GM23338 (cell line): Measurements from ENCODE around the gene ZNRF1. TPM values are rescaled to one million over a fixed set of nuclear protein-coding genes. Genes with fewer than 3 reads are reported as not detected.

Experiments used
- ATAC-seq: fragments of 200-7000 bp; cut with Tn5 transposase; 3 replicates; pipeline ENCODE4 v1.9.1; 2020
- DNase-seq: peaks from one replicate; pipeline ENCODE4 v3.0.0-alpha.2; 2015; ENCODE audit warnings: low spot score
- H2AFZ ChIP-seq: fragments of 200-600 bp; sonication (generic); 2 replicates; pipeline ENCODE4 v1.8.0; 2016; ENCODE audit warnings: antibody characterized with exemption, mild to moderate bottlenecking, moderate library complexity
- H3F3A ChIP-seq: fragments of 200-600 bp; sonication (generic); replicated peaks from 2 replicates; pipeline ENCODE4 v1.8.0; 2017; ENCODE audit warnings: antibody characterized with exemption, mixed run types, low read depth
- H3K27ac ChIP-seq: fragments of 200-600 bp; sonication (generic); 2 replicates; pipeline ENCODE4 v1.6.1; 2016; ENCODE audit warnings: low read depth
- H3K27me3 ChIP-seq: fragments of 200-600 bp; sonication (generic); 2 replicates; pipeline ENCODE4 v1.8.0; 2016; ENCODE audit warnings: mild to moderate bottlenecking, mixed run types, moderate library complexity; ENCODE audit not compliant: insufficient read depth
- H3K36me3 ChIP-seq: fragments of 200-600 bp; sonication (generic); 2 replicates; pipeline ENCODE4 v1.8.0; 2016; ENCODE audit warnings: mild to moderate bottlenecking; ENCODE audit not compliant: insufficient read depth
- H3K4me1 ChIP-seq: fragments of 200-600 bp; sonication (generic); 2 replicates; pipeline ENCODE4 v1.8.0; 2016; ENCODE audit warnings: mild to moderate bottlenecking, moderate library complexity; ENCODE audit not compliant: insufficient read depth
- H3K4me2 ChIP-seq: fragments of 200-600 bp; sonication (generic); 2 replicates; pipeline ENCODE4 v1.7.1; 2017; ENCODE audit warnings: mixed run types
- H3K4me3 ChIP-seq: fragments of 200-600 bp; sonication (generic); 2 replicates; pipeline ENCODE4 v1.6.1; 2016; ENCODE audit warnings: mixed run types
- H3K79me2 ChIP-seq: fragments of 200-600 bp; sonication (generic); replicated peaks from 2 replicates; pipeline ENCODE4 v1.8.0; 2017; ENCODE audit warnings: mild to moderate bottlenecking; ENCODE audit not compliant: insufficient read depth
- H3K9me2 ChIP-seq: fragments of 200-600 bp; sonication (generic); 2 replicates; pipeline ENCODE4 v1.8.0; 2017; ENCODE audit not compliant: insufficient read depth
- H4K20me1 ChIP-seq: fragments of 200-600 bp; sonication (generic); replicated peaks from 2 replicates; pipeline ENCODE4 v1.8.0; 2017; ENCODE audit warnings: mild to moderate bottlenecking; ENCODE audit not compliant: insufficient read depth
- H3K27ac Mint-ChIP-seq: 2 replicates; pipeline ENCODE4 v1.8.0; 2020; ENCODE audit warnings: inconsistent platforms, mild to moderate bottlenecking, moderate library complexity, mixed read lengths
- H3K27me3 Mint-ChIP-seq: 3 replicates; pipeline ENCODE4 v1.8.0; 2022; ENCODE audit warnings: low read depth, mild to moderate bottlenecking, moderate library complexity, mixed read lengths, inconsistent platforms; ENCODE audit not compliant: insufficient read depth, poor library complexity
- H3K36me3 Mint-ChIP-seq: 3 replicates; pipeline ENCODE4 v1.8.0; 2021; ENCODE audit warnings: low read depth, mild to moderate bottlenecking, inconsistent platforms, moderate library complexity, mixed read lengths
- H3K4me1 Mint-ChIP-seq: 3 replicates; pipeline ENCODE4 v1.8.0; 2020; ENCODE audit warnings: mild to moderate bottlenecking, inconsistent platforms, mixed read lengths
- H3K4me3 Mint-ChIP-seq: 3 replicates; pipeline ENCODE4 v1.8.0; 2021; ENCODE audit warnings: moderate library complexity, mild to moderate bottlenecking, inconsistent platforms, mixed read lengths
- H3K9me3 Mint-ChIP-seq: 3 replicates; pipeline ENCODE4 v1.8.0; 2020; ENCODE audit warnings: moderate library complexity, mild to moderate bottlenecking, inconsistent platforms, mixed read lengths
- EZH2phosphoT487 ChIP-seq: fragments of 200-600 bp; sonication (generic); IDR thresholded peaks from one replicate; pipeline ENCODE4 v1.8.1; 2018; ENCODE audit warnings: antibody characterized with exemption; ENCODE audit not compliant: unreplicated experiment
- JUNB ChIP-seq: IDR thresholded peaks from one replicate; pipeline ENCODE4 v1.6.1; 2016; ENCODE audit warnings: antibody characterized with exemption; ENCODE audit not compliant: unreplicated experiment
- NANOG ChIP-seq: IDR thresholded peaks from 2 replicates; pipeline ENCODE4 v1.6.1; 2016; ENCODE audit warnings: antibody characterized with exemption, borderline replicate concordance
- STAT1 ChIP-seq: IDR thresholded peaks from one replicate; pipeline ENCODE4 v1.6.1; 2016; ENCODE audit warnings: antibody characterized with exemption; ENCODE audit not compliant: unreplicated experiment
- ZNF114 ChIP-seq: fragments of 250-450 bp; sonication (Bioruptor Pico); IDR thresholded peaks from 2 replicates; pipeline ENCODE4 v1.5.0; 2020; ENCODE audit warnings: mild to moderate bottlenecking, moderate library complexity
- polyA plus RNA-seq: library from polyadenylated mRNA; unstranded; fragments of >200 nt; fragmentation: Nextera tagmentation; extraction: Ambion mirVana; gene quantifications from 2 replicates; pipeline ENCODE4 v1.2.1, GENCODE V29; 2016
- total RNA-seq: library from RNA; depleted of rRNA; stranded (reverse); fragments of >200 nt; shearing (Covaris generic); gene quantifications from 2 replicates; pipeline ENCODE4 v1.2.3, GENCODE V29; 2014
- TF ChIP-seq, protein P1 (sequence below), 2 experiments: fragments of 200-600 bp in 1 of 2; sonication (generic) in 1 of 2; conservative IDR thresholded peaks; 2 replicates each; pipeline versions ENCODE4 v1.5.1 to v1.6.1; 2016 to 2017; ENCODE audit warnings: antibody characterized with exemption in 2 of 2, low read depth in 2 of 2, mild to moderate bottlenecking in 2 of 2, moderate library complexity in 1 of 2
- TF ChIP-seq, protein P2 (sequence below): IDR thresholded peaks from one replicate; pipeline ENCODE4 v1.6.1; 2018; ENCODE audit warnings: antibody characterized with exemption; ENCODE audit not compliant: unreplicated experiment

ZNRF1 gene
- total and polyA plus RNA-seq, 2 experiments from 2014 or later = 22.4 to 42.1 TPM

DNA sequence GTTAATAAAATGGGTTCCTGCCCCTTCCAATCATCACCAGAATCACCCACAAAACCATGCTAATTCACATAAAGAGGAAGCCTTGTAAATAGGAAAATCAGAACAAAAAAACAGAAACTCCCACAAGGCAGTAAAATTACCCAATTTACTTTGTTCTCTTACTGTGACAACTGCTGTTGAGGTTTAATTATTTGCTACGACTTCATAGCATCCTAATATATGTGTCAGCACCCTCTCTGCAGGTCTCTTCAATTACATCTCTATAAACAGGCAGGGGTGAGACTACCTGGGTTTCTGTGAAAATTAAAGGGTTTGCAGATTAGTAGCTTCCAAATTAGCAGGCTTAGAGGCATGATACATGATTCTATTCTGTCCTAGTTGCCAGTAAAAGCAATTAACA, 16.6 kb upstream of the ZNRF1 start:
- no peak overlapping the region for H3K27ac Mint-ChIP-seq
- TF ChIP-seq, protein P1, sequence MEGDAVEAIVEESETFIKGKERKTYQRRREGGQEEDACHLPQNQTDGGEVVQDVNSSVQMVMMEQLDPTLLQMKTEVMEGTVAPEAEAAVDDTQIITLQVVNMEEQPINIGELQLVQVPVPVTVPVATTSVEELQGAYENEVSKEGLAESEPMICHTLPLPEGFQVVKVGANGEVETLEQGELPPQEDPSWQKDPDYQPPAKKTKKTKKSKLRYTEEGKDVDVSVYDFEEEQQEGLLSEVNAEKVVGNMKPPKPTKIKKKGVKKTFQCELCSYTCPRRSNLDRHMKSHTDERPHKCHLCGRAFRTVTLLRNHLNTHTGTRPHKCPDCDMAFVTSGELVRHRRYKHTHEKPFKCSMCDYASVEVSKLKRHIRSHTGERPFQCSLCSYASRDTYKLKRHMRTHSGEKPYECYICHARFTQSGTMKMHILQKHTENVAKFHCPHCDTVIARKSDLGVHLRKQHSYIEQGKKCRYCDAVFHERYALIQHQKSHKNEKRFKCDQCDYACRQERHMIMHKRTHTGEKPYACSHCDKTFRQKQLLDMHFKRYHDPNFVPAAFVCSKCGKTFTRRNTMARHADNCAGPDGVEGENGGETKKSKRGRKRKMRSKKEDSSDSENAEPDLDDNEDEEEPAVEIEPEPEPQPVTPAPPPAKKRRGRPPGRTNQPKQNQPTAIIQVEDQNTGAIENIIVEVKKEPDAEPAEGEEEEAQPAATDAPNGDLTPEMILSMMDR (conservative IDR thresholded peaks at IDR 0.05; ENCODE audit: low read depth in 2 of 2) = no peak
- TF ChIP-seq EZH2phosphoT487 (no peak), ZNF114 (CRISPR knock-in tag) (no peak), NANOG (no peak)
- no peaks in the 10 kb centered on the region; the same call in 2 of the 3 replicates for H3K9me3 Mint-ChIP-seq
- peaks cover 12% of the 10 kb centered on the region for H3K27me3 Mint-ChIP-seq
- Histone ChIP-seq H3F3A (0 out of 2 replicates have a peak, but pooled peaks cover 3% of the 10 kb centered on the region), H3K4me2 (no peak overlapping the region), H3K4me1 (no peaks in the 10 kb centered on the region), H2AFZ (no peak overlapping the region), H4K20me1 (no peaks in the 10 kb centered on the region; the same call in none of the 2 replicates), H3K79me2 (peaks cover 68% of the 10 kb centered on the region), H3K27ac (peak overlapping the region; percentile 55; the same call in 1 of the 2 replicates), H3K36me3 (no peaks in the 10 kb centered on the region; the same call in 1 of the 2 replicates), H3K9me2 (no peaks in the 10 kb centered on the region), H3K4me3 (no peak overlapping the region), H3K27me3 (no peaks in the 10 kb centered on the region)
- H3K4me3 Mint-ChIP-seq = no peak overlapping the region
- DNase-seq (no peak), ATAC-seq (no peak)
- H3K4me1 Mint-ChIP-seq = peaks cover 2% of the 10 kb centered on the region; the same call in 2 of the 3 replicates
- H3K36me3 Mint-ChIP-seq = peaks cover 24% of the 10 kb centered on the region

DNA sequence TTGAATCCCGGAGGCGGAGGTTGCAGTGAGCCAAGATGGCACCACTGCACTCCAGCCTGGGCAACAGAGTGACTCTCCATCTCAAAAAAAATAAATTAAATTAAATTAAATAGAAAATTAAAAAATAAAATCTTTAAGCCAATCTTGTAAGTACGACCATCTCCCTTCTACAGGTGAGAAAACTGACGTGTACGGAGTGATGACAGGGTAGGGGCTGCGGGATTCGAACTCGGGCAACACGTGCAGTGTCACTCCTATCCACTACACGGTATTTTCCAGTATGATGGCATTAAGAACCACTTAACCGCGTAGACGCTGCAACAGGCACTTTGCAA, 14.7 kb upstream of the ZNRF1 start:
- Mint-ChIP-seq H3K9me3 (no peaks in the 10 kb centered on the region), H3K27me3 (peaks cover 13% of the 10 kb centered on the region), H3K27ac (peak overlapping the region; percentile 95), H3K4me3 (peak overlapping the region; percentile 92), H3K36me3 (peaks cover 6% of the 10 kb centered on the region; the same call in 1 of the 3 replicates), H3K4me1 (peaks cover 2% of the 10 kb centered on the region; the same call in 2 of the 3 replicates)
- H3K9me2 ChIP-seq = no peaks in the 10 kb centered on the region
- H3K4me1 ChIP-seq = no peaks in the 10 kb centered on the region
- peak overlapping the region; percentile 90 for H2AFZ ChIP-seq
- H3F3A ChIP-seq = no peaks in the 10 kb centered on the region
- H4K20me1 ChIP-seq = no peaks in the 10 kb centered on the region; the same call in none of the 2 replicates
- H3K4me3 ChIP-seq = peak overlapping the region; percentile 95
- peak overlapping the region; percentile 91; the same call in 1 of the 2 replicates for H3K27ac ChIP-seq
- no peaks in the 10 kb centered on the region for H3K27me3 ChIP-seq
- ATAC-seq = peak; percentile 2; the same call in 1 of the 3 replicates
- H3K36me3 ChIP-seq = no peaks in the 10 kb centered on the region
- no peak for DNase-seq
- H3K4me2 ChIP-seq = peak overlapping the region; percentile 87
- peaks cover 52% of the 10 kb centered on the region for H3K79me2 ChIP-seq
- TF ChIP-seq, protein P2, sequence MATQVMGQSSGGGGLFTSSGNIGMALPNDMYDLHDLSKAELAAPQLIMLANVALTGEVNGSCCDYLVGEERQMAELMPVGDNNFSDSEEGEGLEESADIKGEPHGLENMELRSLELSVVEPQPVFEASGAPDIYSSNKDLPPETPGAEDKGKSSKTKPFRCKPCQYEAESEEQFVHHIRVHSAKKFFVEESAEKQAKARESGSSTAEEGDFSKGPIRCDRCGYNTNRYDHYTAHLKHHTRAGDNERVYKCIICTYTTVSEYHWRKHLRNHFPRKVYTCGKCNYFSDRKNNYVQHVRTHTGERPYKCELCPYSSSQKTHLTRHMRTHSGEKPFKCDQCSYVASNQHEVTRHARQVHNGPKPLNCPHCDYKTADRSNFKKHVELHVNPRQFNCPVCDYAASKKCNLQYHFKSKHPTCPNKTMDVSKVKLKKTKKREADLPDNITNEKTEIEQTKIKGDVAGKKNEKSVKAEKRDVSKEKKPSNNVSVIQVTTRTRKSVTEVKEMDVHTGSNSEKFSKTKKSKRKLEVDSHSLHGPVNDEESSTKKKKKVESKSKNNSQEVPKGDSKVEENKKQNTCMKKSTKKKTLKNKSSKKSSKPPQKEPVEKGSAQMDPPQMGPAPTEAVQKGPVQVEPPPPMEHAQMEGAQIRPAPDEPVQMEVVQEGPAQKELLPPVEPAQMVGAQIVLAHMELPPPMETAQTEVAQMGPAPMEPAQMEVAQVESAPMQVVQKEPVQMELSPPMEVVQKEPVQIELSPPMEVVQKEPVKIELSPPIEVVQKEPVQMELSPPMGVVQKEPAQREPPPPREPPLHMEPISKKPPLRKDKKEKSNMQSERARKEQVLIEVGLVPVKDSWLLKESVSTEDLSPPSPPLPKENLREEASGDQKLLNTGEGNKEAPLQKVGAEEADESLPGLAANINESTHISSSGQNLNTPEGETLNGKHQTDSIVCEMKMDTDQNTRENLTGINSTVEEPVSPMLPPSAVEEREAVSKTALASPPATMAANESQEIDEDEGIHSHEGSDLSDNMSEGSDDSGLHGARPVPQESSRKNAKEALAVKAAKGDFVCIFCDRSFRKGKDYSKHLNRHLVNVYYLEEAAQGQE = no peak
- TF ChIP-seq, protein P1 (conservative IDR thresholded peaks at IDR 0.05; ENCODE audit: low read depth in 2 of 2) = no peak
- TF ChIP-seq STAT1 (no peak), JUNB (no peak)
